GM18873 (cell line): ENCODE measurements around the gene ERBB3.
A peak's percentile ranks its signal among the peaks of the same experiment; 100 is the strongest.

Experiments
- ATAC-seq: cut with Tn5 transposase; IDR thresholded peaks from one replicate; pipeline ENCODE4 v1.9.1; 2021; ENCODE audit warnings: mild to moderate bottlenecking, moderate library complexity, moderate number of reproducible peaks; ENCODE audit not compliant: unreplicated experiment, low FRiP score

Gene ERBB3

DNA sequence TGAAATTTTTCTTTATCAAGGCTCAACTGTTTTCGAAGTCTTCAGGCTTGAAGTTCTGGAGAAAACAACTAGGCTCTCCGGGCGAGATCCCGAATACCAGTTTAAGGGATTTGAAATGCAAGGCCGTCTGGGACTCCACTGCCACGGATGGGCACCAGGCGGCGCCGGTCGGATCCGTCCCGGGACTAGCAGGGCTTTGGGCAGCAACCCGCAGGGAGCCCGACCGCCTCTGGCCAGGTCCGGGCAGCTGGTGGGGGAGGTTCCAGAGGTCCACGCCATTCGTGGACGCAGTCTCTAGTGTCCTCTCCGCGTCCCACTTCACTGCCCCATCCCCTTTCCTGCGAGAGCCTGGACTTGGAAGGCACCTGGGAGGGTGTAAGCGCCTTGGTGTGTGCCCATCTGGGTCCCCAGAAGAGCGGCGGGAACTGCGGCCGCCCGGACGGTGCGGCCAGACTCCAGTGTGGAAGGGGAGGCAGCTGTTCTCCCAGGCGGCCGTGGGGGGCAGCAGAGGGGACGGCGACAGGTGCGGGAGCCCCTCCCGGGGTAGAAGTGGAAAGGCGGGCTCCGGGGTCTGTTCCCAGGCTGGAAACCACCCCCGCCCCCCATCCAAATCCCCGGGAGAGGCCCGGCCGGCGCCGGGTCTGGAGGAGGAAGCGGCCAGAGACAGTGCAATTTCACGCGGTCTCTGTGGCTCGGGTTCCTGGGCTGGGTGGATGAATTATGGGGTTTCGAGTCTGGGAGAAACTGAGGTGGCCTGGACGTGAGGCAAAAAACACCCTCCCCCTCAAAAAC lies 838 bp upstream of the ERBB3 start:
- no peak for ATAC-seq

- no peak for ATAC-seq
These were observed 682 bp downstream of the ERBB3 start for GRCh38 chr12:56080556-56081138.

DNA sequence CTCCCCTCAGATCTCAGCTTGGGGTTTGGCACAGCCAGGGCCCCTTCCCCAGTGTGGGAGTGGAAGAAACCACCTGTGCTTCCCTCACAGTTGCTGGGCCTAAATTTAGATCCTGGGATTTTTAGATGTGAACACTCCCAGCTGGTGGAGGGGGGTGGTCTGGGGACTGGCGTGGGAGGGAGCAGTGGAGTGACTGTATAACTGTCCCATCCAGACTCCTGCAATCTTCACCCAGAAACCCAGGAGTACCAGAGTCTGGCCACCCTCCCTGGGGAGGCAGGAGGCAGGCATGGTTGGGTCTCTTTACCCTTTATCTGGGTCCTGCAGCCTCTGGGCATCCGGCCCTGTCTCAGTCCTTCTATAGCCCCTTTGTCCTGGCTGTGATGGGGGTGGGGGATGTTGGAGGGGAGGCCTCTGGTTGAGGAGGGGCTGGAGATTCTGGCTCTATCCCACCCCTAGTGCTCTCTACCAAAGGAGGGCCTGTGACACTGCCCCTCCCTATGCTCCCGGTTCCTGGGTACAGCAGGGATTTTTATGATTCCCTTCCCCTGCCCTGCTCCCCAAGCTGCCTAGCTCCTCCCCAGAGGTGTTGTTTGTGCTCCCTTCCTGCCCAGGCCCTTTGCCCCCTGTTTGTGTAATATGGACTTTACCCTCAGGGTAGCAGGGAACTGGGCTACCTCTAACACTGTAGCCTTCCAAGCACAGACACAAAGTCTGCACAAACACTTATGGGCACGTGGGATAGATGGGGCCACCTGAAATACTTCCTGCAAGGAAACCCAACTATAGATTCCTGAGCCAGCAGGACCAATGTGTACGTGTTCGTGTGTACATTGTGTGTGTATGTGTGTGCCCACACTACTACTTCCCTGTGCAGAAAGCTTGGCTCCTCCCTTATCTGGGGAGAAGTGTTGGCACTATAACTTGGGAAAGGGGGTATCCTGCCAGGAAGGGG lies 1.7 kb downstream of the ERBB3 start:
- ATAC-seq = no peak

DNA sequence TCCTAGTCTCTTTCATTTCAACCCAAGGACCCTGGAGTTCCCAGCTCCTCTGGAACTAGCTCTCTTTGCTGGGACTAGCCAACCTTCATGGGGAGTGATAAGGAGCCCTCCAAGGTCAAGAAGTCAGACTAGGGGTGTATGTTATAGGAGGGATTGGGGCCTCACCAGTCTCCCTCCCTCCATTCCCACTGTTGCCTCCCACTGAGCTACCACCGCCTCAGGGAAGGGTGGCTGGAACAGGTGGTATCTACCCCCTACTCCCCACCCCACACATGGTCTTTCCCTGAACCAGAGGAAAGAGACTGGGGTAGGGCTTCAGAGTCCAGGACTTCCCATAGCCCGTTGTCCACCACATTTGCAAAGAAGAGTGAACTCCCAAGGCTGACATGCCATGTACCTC lies 2.4 kb downstream of the ERBB3 start:
- no peak for ATAC-seq

GRCh38 chr12:56082967-56083366 lies 3.0 kb downstream of the ERBB3 start:
- ATAC-seq = no peak

GRCh38 chr12:56084958-56085543 lies 5.1 kb downstream of the ERBB3 start:
- ATAC-seq = no peak

DNA sequence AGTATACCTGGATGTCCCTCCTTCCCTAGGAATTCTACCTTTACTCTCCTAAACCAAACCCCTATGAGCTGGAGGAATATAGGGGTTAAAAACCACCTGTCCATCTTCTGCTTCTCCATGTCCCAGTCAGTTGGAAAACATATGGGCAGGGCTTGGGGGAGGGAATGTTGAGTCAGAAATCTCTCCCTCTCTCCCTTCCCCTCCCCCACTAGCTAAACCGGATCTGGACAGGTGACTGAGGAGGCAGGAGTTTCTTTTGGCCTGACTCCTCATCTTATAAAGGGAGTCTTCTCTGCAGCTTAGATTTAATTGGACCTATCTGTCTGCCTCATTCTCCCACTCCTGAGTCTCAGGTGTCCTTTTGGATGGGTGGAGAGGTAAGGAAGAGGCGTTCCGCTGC lies 6.1 kb downstream of the ERBB3 start:
- ATAC-seq = no peak

DNA sequence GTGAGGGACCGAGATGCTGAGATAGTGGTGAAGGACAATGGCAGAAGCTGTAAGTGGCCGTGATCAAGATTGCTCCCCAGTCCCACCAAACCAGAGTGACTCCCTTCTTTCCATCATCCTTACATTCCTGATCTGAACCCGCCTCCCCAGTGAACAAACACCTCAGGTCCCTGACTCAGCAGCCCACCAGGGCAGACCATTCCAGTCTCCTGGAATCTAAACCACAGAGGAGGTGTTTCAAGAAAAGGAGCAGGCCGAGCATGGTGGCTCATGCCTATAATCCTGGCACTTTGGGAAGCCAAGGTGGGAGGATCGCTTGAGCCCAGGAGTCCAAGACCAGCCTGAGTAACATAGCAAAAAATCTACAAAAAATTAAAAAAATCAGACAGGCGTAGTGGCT lies 6.6 kb downstream of the ERBB3 start:
- ATAC-seq = no peak

DNA sequence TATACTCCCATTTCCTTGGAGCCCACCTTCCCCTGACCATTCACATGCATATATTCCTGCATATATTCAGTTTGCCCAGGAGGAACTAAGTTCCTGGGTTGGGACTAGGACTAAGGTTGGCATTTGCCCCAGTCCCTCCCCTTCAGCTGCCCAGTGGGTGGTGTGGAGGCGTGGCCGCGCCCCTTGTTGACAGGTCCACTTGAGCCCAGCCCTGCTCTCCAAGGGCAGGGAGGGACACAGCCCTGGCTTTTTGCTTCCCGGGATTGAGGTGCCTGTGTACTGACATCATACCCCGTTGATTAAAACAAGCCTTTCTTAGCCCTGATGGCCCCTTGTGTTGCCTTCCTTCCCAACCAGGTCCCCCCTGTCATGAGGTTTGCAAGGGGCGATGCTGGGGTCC lies 7.3 kb downstream of the ERBB3 start:
- ATAC-seq = no peak

- ATAC-seq = no peak
These were observed 17.8 kb downstream of the ERBB3 start for GRCh38 chr12:56097738-56098137.

GRCh38 chr12:56098592-56098991 lies 18.6 kb downstream of the ERBB3 start:
- ATAC-seq = no peak

GRCh38 chr12:56099787-56100186 lies 19.8 kb downstream of the ERBB3 start:
- no peak for ATAC-seq

GRCh38 chr12:56101045-56101444 lies 21.1 kb downstream of the ERBB3 start:
- no peak for ATAC-seq

- no peak for ATAC-seq
These were observed 22.7 kb downstream of the ERBB3 start for GRCh38 chr12:56102683-56103065.

DNA sequence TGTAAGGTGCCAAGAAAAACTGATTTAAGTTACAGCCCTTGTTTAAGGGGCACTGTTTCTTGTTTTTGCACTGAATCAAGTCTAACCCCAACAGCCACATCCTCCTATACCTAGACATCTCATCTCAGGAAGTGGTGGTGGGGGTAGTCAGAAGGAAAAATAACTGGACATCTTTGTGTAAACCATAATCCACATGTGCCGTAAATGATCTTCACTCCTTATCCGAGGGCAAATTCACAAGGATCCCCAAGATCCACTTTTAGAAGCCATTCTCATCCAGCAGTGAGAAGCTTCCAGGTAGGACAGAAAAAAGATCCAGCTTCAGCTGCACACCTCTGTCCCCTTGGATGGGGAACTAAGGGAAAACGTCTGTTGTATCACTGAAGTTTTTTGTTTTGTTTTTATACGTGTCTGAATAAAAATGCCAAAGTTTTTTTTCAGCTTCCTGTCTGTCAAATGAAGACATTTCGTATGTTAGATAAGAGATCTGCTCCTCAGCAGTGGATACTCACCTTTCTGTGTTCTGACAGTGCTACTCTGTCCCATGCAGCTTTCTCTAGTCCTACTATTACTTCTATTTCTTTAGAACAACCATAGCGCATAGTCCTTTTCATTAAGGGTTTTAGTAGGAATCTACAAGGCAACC lies 23.2 kb downstream of the ERBB3 start:
- ATAC-seq = no peak

GRCh38 chr12:56103823-56104108 lies 23.8 kb downstream of the ERBB3 start:
- no peak for ATAC-seq

DNA sequence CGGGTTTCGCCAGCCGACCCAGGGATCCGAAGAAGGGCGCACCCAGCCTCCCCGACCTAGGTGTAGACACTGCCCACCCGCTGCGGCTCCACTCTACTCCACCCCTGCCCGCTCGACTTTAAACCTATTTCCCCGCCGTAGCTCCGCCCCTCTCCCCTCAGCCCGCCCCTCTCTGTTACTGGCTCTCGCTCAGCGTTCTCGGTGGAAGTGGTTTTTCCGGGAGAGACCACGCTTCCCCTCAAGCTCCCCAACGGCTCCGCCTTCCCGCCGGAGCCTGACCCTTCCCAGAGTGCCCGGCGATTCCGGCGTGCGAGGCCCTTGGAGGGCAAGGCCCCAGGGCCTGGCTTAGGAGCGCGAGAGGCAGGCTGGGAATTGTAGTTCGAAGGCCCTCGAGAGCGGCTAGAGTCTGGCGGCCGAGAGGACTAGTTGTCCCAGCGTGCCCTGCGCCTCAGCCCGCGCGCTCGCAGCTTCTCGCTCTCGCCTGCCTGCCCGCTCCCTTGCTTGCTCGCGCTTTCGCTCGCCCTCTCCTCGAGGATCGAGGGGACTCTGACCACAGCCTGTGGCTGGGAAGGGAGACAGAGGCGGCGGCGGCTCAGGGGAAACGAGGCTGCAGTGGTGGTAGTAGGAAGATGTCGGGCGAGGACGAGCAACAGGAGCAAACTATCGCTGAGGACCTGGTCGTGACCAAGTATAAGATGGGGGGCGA lies 24.3 kb downstream of the ERBB3 start, which contains the start of gene PA2G4:
TSS of gene PA2G4 (plus strand) at position 451 of the 706 bp plus-strand sequence. CDS start at position 630, 179 bp downstream.
- ATAC-seq = peak; percentile 90

GRCh38 chr12:56104815-56105608 lies 25.0 kb downstream of the ERBB3 start:
- ATAC-seq = peak; percentile 7

DNA sequence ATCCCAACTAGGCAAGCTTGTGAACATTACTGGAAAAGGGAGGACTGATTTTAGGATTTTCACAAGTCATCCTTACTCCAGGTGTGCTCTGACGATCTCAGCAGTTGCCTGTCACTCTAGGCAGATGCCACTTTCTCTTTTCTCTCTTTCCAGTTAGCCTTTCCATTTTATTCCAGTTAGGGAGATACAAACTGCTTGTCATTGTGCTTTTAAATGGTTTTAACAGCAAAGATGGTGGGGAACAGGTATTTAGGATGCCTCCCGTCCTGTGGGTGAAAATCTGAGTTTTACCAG lies 25.6 kb downstream of the ERBB3 start:
- no peak for ATAC-seq
